Subcutaneous adipose tissue (tissue), 4 donors: Measurements from ENCODE around the gene LRRC1. TPM values are rescaled to one million over a fixed set of nuclear protein-coding genes. Genes with fewer than 3 reads are reported as not detected.

Source experiments
- CTCF ChIP-seq: fragments of 450-650 bp; IDR thresholded peaks from one replicate; pipeline ENCODE4 v1.5.1; 2016; ENCODE audit warnings: low read depth, mild to moderate bottlenecking, control low read depth, antibody characterized with exemption, moderate library complexity
- total RNA-seq, 4 donors: library from RNA; depleted of rRNA; stranded (reverse); fragments of >200 nt; gene quantifications; one replicate each; pipeline ENCODE4 v1.1.0, GENCODE V29; 2016

The LRRC1 gene
- total RNA-seq, 4 donors from 2014 or later: 10.5 to 28.3 (median 18.0) TPM

- no peak for TF ChIP-seq CTCF
Observed at GRCh38 chr6:53770780-53771249, 24.0 kb upstream of the LRRC1 start.

- no peak for TF ChIP-seq CTCF
Observed at GRCh38 chr6:53771785-53772624, 22.8 kb upstream of the LRRC1 start.

- TF ChIP-seq CTCF: no peak
Observed at GRCh38 chr6:53773044-53773696, 21.6 kb upstream of the LRRC1 start.

GRCh38 chr6:53786832-53787231 lies 8.0 kb upstream of the LRRC1 start:
- no peak for TF ChIP-seq CTCF

GRCh38 chr6:53790886-53791285 lies 3.9 kb upstream of the LRRC1 start:
- no peak for TF ChIP-seq CTCF

GRCh38 chr6:53792016-53792415 lies 2.8 kb upstream of the LRRC1 start:
- no peak for TF ChIP-seq CTCF

GRCh38 chr6:53792973-53793317 lies 1.9 kb upstream of the LRRC1 start:
- no peak for TF ChIP-seq CTCF
